Vagina (tissue), 2 donors: ENCODE results near the gene PTPRD.

ENCODE experiments used
- POLR2A ChIP-seq, 2 donors: fragments of 450-650 bp; IDR thresholded peaks; one replicate each; pipeline ENCODE4 v1.6.1; 2017; ENCODE audit warnings: antibody characterized with exemption in 2 of 2, mild to moderate bottlenecking in 2 of 2, moderate library complexity in 2 of 2
- POLR2AphosphoS5 ChIP-seq, 2 donors: sonication (generic); formaldehyde crosslinking; IDR thresholded peaks; one replicate each; pipeline ENCODE4 v1.9.0; 2017; ENCODE audit warnings: antibody characterized with exemption in 2 of 2, mild to moderate bottlenecking in 2 of 2, low read depth in 1 of 2; ENCODE audit not compliant: insufficient read depth in 1 of 2
- TF ChIP-seq, protein P1 (sequence below), 3 experiments: fragments of 450-650 bp in 2 of 3; fragments of 200-600 bp in 1 of 3; sonication (generic) in 1 of 3; IDR thresholded peaks; one replicate each; pipeline ENCODE4 v1.5.1; 2017 to 2019; ENCODE audit warnings: antibody characterized with exemption in 3 of 3, mild to moderate bottlenecking in 2 of 3, moderate library complexity in 2 of 3

DNA sequence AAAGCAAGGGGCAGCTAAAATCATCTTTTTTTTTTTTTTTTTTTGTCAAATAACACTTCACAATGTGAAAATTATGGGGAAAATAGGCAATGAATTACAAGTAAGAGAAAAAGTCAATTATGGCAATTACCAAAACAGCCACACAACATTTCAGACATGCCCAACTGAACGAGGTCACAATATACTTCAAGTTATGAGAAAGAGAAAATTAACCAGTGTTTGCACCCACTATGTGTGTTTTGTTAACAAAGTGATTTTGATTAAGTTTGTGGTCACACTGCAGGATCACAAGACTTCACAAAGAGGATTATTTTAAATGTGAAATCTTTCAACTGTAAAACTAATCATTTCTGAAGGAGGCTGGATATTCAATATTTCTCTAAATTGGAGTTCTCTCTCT is 1780.4 kb downstream of the PTPRD start:
- TF ChIP-seq POLR2AphosphoS5 (IDR thresholded peaks at IDR 0.05; ENCODE audit: insufficient read depth in 1 of 2, low read depth in 1 of 2) = no peak
- TF ChIP-seq, protein P1, sequence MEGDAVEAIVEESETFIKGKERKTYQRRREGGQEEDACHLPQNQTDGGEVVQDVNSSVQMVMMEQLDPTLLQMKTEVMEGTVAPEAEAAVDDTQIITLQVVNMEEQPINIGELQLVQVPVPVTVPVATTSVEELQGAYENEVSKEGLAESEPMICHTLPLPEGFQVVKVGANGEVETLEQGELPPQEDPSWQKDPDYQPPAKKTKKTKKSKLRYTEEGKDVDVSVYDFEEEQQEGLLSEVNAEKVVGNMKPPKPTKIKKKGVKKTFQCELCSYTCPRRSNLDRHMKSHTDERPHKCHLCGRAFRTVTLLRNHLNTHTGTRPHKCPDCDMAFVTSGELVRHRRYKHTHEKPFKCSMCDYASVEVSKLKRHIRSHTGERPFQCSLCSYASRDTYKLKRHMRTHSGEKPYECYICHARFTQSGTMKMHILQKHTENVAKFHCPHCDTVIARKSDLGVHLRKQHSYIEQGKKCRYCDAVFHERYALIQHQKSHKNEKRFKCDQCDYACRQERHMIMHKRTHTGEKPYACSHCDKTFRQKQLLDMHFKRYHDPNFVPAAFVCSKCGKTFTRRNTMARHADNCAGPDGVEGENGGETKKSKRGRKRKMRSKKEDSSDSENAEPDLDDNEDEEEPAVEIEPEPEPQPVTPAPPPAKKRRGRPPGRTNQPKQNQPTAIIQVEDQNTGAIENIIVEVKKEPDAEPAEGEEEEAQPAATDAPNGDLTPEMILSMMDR (IDR thresholded peaks at IDR 0.05) = no peak
- no peak for TF ChIP-seq POLR2A (IDR thresholded peaks at IDR 0.05)
